GM19351 (cell line): ENCODE results near the gene SPRY4.
"Not testable (repeated sequence)": the region's sequence is repeated elsewhere in the genome, so short reads cannot be mapped to it uniquely, and the experiment has no call there.

ENCODE experiments used
- ATAC-seq: cut with Tn5 transposase; IDR thresholded peaks from one replicate; pipeline ENCODE4 v1.9.1; 2021; ENCODE audit warnings: mild to moderate bottlenecking, moderate library complexity; ENCODE audit not compliant: unreplicated experiment

SPRY4 gene

DNA sequence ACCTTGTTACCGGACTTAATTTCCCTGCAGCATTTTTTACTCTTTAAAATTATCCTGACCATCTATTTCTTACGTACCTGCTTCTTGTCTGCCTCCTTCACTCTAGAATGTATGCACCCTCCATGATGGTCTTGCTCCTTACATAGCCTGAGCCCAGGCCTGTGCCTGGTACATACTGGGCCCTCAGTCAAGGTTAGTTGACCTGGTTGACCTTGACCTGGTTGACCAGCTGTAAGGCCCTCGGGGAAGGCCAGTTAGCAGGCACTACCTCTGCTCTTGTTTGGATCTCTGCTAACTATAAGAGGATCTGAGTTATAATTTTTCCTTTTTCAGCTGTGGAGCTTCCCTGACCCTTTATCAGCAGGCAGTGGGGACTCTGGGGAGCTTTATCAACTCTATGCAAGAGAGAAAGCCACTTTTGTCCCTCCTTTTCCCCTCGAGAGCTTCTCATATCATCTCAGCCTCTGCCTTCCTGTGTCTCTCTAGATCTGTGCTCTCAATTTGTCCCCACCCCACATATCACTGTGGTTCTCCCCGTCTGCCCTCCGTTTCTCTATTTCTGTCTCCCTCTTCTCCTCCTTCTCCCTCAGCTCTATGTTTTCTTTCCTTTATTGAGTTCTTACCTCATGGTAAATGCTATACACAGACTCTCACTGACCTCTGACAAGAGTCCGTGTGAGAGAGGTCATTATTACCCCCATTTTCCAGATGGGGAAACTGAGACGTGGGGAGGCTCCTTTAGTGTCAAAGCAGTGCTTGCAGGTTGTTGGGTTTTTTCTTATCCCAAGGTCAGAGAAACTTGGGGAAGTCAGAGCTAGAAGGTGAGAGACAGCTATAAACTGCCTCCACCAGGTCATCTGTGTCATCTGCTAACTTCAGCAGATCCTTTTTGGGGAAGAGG is 28.6 kb downstream of the SPRY4 start:
- no peak for ATAC-seq

DNA sequence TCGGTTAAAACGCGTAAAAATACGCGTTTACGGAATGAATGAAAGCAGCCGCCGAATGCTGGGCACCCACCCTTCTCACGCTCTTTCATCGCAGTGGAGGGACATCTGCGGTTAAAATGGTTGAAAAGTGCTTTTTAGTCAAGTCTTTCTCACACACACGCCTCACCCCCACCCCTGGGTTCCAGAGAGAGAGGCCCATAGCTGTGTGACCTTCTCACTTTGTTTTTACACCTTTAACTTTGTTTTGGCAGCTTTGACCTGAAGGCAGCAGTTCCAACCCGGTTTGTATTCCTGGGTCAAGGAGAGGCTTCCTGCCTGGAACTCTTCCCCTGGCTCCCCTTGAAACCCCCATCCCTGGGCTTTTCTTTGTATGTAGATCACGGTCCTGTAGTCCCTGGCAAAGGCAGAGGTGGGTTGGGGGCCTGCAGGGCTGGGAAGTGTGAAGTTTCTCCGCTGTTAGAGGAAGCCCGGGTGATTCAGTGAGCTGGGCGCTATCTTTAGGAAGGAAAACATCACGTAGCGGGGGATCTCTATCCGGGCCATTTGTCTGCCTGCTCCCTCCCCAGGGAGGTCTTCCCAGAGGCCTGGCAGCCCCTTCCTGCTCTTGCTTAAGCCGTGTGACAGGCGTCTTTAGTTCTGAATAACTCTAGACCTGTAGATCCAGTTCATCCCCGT is 29.6 kb downstream of the SPRY4 start:
- ATAC-seq = no peak

DNA sequence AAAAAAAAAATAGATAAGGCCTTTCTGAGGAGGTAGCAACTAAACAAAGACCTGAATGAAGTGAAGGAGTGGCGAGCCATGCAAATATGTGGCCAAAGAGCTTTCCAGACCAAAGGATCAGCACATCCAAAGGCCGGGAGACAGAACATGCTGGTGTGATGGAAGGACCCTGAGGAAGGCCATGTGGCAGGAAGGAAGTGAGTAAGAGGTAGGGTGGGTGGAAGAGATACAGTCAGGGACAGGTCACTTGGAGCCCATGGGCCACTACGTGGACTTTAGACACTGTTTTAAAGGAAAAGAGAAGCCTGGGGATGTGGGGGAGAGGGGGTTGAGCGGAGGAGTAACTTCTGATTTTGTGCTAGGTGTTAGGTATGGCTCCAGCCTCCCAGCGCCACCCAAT is 31.3 kb downstream of the SPRY4 start:
- no peak for ATAC-seq

DNA sequence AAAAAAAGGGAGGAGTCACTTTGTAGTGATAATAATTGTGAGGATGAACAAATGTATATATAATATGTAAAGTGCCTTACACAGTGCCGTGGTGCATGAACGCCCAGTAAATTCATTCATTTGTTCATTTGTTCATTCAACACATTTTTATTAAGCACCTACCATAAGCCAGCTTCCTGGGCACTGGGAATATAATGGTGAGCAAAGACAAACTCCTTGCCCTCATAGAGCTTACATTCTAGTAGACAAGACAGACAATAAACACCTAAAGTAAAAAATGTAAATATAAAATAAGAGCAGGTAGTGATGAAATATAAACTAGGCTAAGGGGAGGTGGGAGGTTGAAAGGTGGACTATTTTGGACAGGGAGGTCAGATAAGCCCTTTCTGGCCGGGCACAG is 32.0 kb downstream of the SPRY4 start:
- ATAC-seq = no peak

DNA sequence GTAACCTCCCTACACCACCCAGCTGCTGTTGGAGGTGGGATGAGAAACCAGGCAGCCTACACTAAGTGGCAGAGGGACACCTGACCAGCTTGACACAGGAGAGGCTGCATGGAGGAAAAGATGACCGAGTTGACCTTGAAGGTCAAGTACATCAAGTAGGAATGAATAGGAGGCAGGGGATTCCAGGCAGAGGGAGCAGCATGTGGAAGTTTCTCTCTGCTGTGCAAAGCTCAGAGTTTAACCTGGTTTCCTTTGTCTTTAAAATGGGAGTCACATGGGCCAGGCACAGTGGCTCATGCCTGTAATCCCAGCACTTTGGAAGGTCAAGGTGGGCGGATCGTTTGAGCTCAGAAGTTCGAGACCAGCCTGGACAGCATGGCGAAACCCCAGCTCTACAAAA is 32.6 kb downstream of the SPRY4 start:
- no peak for ATAC-seq

DNA sequence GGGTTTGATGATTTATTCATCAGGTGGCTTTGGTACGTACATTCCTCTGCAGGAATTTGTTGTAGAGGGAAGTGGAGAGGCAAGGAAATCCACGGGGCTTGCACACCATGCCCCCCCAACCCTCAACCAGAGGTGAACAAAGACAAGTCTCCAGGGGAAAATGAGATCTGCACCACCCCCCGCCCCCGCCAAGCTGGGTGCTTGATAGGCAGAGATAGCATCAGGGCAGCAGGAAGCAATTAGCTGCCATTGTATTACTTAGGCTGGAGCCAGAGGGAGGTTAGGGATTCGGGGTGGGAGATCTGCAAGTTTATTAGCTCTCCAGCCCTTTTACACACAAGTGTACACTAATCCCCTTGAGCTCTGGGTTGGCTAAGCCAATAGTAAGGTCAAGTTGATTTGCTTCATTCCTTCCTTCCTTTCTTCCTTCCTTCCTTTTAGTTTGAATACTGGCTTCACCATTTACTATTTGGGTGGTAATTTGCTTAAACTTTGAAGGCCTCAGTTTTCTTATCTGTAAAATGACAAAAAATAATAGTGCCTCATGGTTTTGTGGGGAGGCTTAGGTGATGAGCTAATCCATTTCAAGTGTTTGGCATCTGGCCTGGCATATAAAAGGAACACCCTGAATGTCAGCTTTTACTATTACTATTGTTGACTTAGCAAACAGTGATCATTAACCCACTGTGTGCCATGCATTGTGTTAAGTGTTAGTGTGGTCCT is 34.1 kb downstream of the SPRY4 start:
- ATAC-seq = no peak

DNA sequence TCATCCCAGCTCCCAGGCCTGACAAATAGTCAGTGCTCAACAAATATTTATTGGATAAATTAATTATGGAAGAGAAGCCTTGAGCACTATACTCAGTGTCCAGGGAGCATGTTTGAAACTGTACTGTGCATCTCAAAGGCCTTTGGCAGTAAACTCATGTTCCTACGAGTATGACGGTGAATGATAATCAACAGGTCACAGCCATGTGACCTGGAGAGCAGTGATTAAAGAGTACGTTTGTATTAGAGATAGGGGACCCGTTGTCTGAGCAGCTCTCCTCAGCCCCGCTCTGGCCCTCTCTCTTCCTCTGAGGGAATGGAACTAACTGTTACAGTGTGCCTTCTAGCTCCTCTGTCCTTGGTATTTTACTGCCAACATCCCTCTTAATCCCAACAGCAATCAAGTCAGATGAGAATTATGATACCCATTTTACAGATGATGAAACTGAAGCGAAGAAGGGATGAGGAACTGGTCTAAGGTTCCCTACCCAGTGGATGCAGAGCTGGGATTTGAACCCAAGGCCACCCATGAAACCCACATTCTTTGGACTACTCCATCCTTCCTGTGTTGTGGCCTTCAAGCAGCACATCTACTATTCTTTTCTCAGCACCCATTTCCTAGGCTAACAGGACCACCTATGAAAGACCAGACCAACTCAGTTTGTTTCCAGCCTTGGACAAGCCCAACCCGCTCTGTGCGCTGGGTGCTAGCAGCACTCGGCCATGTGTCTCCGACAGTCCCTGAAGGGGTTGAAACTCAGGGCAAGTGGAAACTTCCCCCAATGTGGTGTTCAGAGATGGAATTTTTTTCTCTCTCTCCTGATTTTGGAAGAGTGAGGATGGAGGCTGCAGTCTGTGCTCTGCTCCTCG is 34.9 kb downstream of the SPRY4 start:
- no peak for ATAC-seq

DNA sequence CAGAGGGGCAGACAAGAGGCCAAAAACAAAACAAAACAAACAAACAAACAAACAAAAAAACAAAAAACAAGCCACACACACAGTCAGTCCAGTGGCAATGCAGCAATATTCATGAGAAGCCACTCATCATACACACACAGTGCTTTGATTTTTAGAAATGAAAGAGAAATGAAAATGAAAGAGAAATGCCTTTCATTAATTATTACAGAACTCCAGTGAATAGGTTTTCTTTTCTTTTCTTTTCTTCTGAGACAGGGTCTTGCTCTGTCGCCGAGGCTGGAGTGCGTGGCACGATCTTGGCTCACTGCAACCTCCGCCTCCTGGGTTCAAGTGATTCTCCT is 36.9 kb downstream of the SPRY4 start:
- ATAC-seq = no peak

DNA sequence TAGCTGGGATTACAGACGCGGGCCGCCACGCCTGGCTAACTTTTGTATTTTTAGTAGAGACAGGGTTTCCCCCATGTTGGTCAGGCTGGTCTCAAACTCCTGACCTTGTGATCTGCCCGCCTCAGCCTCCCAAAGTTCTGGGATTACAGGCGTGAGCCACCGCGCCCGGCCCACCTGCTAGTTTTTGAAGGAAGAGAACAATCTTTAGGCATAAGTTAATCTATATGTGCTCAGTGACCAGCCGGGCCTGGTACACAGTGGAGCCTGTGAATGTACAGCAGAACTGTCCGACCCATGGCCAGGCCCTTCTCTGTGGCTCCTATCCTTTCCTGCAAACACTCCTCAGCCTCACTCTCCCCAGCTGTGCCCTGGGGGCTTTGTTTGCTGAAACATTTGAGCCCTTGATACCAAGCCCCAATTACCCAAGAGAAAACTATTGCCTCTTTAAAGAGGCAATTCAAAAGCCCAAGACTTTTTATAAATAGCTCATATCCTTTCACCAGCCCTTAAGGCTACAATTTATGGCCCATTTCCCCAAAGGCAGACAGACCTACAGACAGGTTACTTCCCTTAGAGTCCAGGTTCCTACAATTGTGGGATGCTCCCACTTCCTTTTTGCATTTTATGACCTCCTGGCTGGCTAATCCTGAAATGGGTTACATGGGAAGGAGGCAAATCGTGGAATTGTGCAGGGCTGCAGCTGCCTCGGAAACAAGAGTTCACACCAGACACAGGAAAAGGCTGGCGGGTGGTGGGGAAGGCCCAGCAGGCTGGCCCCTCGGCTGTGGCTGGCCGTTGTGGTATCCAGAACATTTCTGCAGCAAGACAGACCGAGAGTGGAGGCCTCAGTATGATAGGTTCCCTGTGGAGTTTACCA is 37.5 kb downstream of the SPRY4 start:
- no peak for ATAC-seq

DNA sequence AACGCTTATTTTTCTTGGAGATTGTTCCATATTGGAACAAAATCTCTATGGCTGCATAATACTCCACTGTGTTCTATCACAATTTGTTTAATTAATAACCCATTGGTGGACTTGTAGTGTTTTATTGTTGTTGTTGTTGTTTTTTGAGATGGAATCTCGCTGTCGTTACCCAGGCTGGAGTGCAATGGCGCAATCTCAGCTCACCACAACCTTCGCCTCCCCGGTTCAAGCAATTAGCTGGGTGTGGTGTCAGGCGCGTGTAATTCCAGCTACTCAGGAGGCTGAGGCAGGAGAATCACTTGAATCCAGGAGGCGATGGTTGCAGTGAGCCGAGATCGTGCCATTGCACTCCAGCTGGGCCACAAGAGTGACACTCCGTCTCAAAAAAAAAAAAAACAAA is 38.7 kb downstream of the SPRY4 start:
- ATAC-seq = no peak

DNA sequence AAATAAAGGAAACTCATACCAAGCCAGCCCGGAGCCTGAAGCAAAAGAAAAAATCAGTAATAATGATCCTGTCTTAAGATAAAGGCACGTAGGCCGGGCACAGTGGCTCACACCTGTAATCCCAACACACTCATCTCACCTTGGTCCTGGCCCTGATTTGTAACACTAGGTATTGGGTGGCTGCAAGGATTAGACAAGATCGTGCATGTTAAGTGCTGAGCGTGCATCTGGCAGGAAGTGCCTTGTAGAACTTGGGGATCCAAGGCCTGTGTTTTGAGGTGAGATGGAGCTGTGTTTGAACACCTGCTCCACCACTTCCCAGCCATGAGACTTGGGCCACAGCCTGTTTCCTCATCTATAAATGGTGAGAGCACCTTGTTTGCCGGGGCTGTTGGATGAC is 41.5 kb downstream of the SPRY4 start:
- no peak for ATAC-seq

DNA sequence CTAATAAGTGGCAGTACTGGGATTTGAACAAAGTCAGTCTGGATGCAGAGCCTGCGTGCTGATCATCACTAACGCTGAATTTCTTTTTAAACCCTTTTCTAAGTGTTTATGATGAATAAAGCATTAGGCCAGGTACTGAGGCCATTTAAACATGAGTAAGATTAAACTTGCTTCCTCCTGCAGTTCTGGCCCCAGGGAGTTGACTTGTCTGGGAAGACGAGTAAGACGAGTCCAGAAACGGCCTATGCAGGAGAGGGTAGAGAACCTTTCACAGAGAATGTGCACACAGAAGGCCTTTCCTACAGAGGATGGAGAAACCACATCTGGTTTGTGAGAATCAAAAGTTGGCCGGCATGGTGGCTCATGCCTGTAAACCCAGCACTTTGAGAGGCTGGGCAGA is 42.9 kb downstream of the SPRY4 start:
- no peak for ATAC-seq

DNA sequence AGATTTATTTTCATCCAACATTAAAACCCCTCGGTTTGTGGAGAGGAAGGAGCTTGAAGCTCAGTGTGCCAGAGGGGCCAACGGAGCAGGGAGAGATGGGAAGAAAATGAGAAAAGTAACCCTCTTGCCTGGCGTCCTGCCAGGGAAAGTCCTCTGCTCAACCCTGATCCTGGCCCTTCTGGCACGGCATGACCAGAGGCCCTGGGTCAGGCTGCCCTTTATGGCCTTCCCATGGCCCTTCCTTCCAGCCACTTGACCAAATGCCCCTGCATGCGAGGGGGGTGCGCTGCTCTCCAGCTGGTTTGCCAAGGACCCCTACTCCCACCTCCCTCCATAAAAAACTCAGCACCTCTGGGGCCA is 43.8 kb downstream of the SPRY4 start:
- ATAC-seq = no peak

DNA sequence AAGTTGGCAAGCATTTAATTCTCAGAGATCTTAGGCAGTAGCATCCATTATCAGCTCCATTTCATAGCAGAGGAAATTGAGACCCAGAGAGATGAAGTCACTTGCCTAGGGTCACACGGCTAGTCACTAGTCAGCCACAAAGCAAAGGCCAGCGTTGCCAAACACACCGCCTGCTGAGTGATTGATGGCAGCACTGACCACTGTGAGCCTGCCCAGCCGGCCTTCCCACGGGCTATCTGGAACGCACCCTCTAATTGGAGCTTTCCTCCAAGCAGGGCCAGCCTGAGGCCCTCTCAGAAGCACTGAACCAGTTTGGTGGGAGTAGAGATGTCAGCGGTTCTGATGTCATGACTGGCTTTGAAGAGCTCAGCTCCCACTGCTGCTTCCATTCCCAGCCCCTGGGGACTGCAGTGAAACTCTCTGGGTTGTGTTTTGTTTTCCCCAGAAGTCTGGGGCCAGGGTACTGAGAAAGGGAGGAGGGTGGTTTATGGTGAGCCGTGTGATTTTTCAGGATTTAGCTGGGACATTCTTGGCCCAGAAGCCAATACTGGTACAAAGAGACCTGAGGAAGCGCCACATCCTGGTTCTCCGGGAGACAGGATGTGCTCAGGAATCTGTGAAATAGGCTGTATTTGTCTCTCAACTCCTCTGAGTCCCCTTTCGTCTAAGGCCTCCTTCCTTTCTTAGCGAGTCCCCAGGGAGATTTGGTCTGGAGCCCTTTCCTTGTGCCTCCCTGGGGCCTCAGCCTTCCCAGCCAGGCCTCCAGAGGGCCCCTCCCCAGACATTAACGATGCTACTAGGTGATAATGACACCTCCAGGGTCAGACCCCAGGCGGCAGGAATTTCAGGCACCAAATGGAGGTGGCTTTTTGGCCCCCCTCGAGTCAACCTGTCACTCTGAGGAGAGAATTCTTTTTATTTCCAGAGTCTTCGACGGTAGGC is 44.5 kb downstream of the SPRY4 start:
- ATAC-seq = no peak

DNA sequence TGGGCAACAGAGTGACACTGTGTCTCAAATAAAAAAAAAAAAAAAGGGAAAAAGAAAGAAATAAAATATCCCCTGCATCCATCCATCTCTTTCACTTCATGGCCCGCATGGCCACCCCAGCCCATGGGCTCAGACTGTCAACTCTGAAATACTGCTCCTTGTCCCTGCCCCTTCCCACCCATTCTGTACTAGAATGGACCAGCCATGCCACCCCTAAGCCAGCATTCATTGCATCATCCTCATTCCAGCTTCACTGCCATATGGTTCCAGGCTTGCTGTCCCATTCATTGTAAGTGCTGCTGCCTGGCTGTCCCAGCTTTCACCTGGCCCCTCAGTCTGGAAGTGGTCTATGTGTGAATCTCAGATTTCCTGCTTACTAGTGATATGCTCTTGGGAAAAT is 46.2 kb downstream of the SPRY4 start:
- no peak for ATAC-seq

DNA sequence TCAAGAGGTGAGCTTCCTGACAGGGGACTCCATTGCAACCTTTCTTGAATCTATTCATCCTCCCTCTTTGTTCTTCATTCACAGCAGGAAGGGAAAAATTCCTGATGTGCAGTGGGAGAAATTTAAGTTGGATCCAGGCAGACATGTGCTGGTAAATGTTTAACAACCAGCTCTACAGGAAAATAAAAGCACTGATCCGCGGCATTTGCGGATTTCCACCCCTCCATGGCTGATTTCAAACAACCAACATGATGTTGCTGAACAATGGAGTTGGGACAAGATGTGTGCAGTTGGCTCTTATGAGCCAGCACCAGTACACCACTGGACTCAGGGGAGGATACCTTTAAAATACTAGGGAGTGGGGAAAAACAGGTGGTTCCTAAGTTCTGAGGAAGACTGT is 47.0 kb downstream of the SPRY4 start:
- no peak for ATAC-seq

DNA sequence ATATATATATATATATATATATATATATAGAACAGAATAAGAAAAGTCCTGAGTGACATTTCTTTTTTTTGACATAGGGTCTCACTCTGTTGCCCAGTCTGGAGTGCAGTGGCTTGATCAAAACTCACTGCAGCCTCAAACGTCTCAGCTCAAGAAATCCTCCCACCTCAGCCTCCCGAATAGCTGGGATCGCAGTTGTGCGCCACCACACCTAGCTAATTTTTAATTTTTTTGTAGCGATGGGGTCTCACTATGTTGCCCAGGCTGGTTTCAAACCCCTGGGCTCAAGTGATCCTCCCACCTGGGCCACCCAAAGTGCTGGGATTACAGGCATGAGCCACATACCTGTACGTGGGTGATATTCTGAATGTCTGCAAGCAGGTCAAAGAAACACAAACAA is 48.3 kb downstream of the SPRY4 start:
- no peak for ATAC-seq

DNA sequence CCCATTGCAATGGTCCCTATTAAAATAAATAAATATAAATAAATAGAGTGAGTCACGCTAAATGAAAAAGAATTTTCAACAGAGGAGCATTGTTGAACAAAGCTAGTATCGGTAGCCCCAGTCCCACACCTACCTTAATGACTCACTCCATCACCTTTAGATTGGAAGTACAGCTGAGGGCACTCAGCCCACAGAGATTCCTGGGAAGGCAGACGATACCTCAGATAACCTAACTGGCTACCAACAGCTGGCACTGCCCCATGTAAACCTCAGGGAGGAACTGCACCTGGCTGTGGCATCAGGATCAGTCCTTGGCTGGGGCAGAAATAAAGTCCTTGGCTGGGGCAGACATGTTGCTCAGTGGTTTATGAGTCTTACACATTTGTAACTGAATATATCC is 49.3 kb downstream of the SPRY4 start:
- ATAC-seq = no peak

DNA sequence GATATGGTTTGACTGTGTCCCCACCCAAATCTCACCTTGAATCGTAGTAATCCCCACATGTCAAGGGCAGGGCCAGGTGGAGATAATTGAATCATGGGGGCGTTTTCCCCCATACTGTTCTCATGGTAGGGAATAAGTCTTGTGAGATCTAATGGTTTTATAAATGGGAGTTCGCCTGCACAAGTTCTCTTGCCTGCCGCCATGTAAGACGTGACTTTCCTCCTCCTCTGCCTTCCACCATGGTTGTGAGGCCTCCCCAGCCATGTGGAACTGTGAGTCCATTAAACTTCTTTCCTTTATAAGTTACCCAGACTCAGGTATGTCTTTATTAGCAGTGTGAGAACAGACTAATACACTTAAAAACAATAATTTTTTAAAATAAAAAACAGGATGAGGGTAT is 52.2 kb downstream of the SPRY4 start:
- not testable (repeated sequence) for ATAC-seq
